GM12878 (cell line): ENCODE results near the gene SMC5. TPM values are rescaled to one million over a fixed set of nuclear protein-coding genes. Genes with fewer than 3 reads are reported as not detected.

ENCODE experiments used
- ATAC-seq: fragments of 200-7000 bp; cut with Tn5 transposase; 3 replicates; pipeline ENCODE4 v1.9.1; 2020; ENCODE audit warnings: mild to moderate bottlenecking, moderate library complexity
- BruUV-seq: library from RNA; stranded (reverse); fragments of 400-500 nt; replicated peaks from 2 replicates; lab custom pipeline; 2021; lab: Mats Ljungman, UMichigan
- CTCF ChIA-PET: fragments of 300-600 bp; sonication (Branson Sonifier 250); formaldehyde crosslinking; extraction: SDS; loops from one replicate; lab custom pipeline; 2021; ENCODE audit warnings: inconsistent platforms; lab: Yijun Ruan, JAX
- POLR2A ChIA-PET: fragments of 350-600 bp; formaldehyde crosslinking; extraction: SDS; loops from one replicate; lab custom pipeline; 2021; ENCODE audit warnings: inconsistent platforms; lab: Charles Lee
- RAD21 ChIA-PET: fragments of 300-600 bp; sonication (Branson Sonifier 250); formaldehyde crosslinking; loops from one replicate; lab custom pipeline; 2023; ENCODE audit warnings: antibody characterized with exemption; ENCODE audit not compliant: unreplicated experiment; lab: Charles Lee
- SMC1A ChIA-PET: fragments of 300-600 bp; sonication (Branson Sonifier 250); formaldehyde crosslinking; loops from one replicate; lab custom pipeline; 2023; ENCODE audit not compliant: unreplicated experiment, uncharacterized antibody; lab: Charles Lee
- DNase-seq: peaks from one replicate; pipeline ENCODE4 v3.0.0-alpha.2; 2011; ENCODE audit warnings: low read depth, low spot score
- FAIRE-seq: peaks from 3 replicates; lab custom pipeline; 2011; peaks lifted over from hg19 to GRCh38; lab: Jason Lieb, UNC
- H2AFZ ChIP-seq: 2 replicates; pipeline ENCODE4 v1.6.0; 2011; ENCODE audit warnings: low read depth, low read length, control low read depth; ENCODE audit not compliant: control insufficient read depth
- H3K27ac ChIP-seq: 2 replicates; pipeline ENCODE4 v1.5.1; 2011; ENCODE audit warnings: control low read depth; ENCODE audit not compliant: control insufficient read depth, insufficient read depth
- H3K27me3 ChIP-seq, 2 experiments: replicated peaks in 1 of 2; 2 replicates each; pipeline versions ENCODE4 v1.6.0 to v1.6.1; 2011; ENCODE audit warnings: low read length in 1 of 2; ENCODE audit not compliant: control insufficient read depth in 2 of 2, insufficient read depth in 2 of 2
- H3K36me3 ChIP-seq, 2 experiments: 2 replicates each; pipeline ENCODE4 v1.5.1; 2011; ENCODE audit warnings: low read length in 1 of 2; ENCODE audit not compliant: control insufficient read depth in 2 of 2, insufficient read depth in 2 of 2
- H3K4me1 ChIP-seq: 2 replicates; pipeline ENCODE4 v1.6.1; 2011; ENCODE audit warnings: mild to moderate bottlenecking, low read length, moderate library complexity, mixed read lengths; ENCODE audit not compliant: control insufficient read depth, insufficient read depth
- H3K4me2 ChIP-seq: 2 replicates; pipeline ENCODE4 v1.6.0; 2011; ENCODE audit warnings: control low read depth; ENCODE audit not compliant: control insufficient read depth, insufficient read depth
- H3K4me3 ChIP-seq: fragments of 200-600 bp; sonication (generic); 2 replicates; pipeline ENCODE4 v1.5.1; 2016
- H3K79me2 ChIP-seq: 2 replicates; pipeline ENCODE4 v1.6.0; 2011; ENCODE audit warnings: low read length; ENCODE audit not compliant: control insufficient read depth, insufficient read depth
- H3K9ac ChIP-seq: 2 replicates; pipeline ENCODE4 v1.8.0; 2011; ENCODE audit warnings: low read length, control low read depth, mixed read lengths; ENCODE audit not compliant: control insufficient read depth, insufficient read depth
- H3K9me3 ChIP-seq: replicated peaks from 3 replicates; pipeline ENCODE4 v1.5.1; 2011; ENCODE audit warnings: mild to moderate bottlenecking, low read length; ENCODE audit not compliant: control insufficient read depth, insufficient read depth
- H4K20me1 ChIP-seq: 2 replicates; pipeline ENCODE4 v1.6.0; 2011; ENCODE audit not compliant: control insufficient read depth, insufficient read depth
- CHD1 ChIP-seq: IDR thresholded peaks from 2 replicates; pipeline ENCODE4 v1.6.1; 2012; ENCODE audit warnings: low read depth, low read length, improper control_type of control experiment
- E2F4 ChIP-seq: IDR thresholded peaks from 2 replicates; pipeline ENCODE4 v1.6.1; 2012; ENCODE audit warnings: low read depth, low read length, improper control_type of control experiment
- ELK1 ChIP-seq: IDR thresholded peaks from 2 replicates; pipeline ENCODE4 v1.6.1; 2012; ENCODE audit warnings: low read depth, low read length, improper control_type of control experiment
- ETV6 ChIP-seq, 2 experiments: fragments of 450-650 bp in 1 of 2; IDR thresholded peaks in 1 of 2; conservative IDR thresholded peaks in 1 of 2; 2 replicates each; pipeline ENCODE4 v1.6.1; 2014; ENCODE audit warnings: antibody characterized with exemption in 1 of 2, borderline replicate concordance in 1 of 2, low read depth in 1 of 2, mild to moderate bottlenecking in 1 of 2, moderate library complexity in 1 of 2
- HDGF ChIP-seq: fragments of 450-650 bp; IDR thresholded peaks from 2 replicates; pipeline ENCODE4 v1.6.1; 2016; ENCODE audit warnings: antibody characterized with exemption
- IRF4 ChIP-seq: IDR thresholded peaks from 2 replicates; pipeline ENCODE4 v1.6.1; 2011; ENCODE audit warnings: low read depth, low read length
- POLR2AphosphoS5 ChIP-seq: IDR thresholded peaks from 2 replicates; pipeline ENCODE4 v1.6.1; 2011; ENCODE audit warnings: mild to moderate bottlenecking, low read length, inconsistent platforms
- WGBS: methylation state at CpG from one replicate; pipeline ENCODE4 v1.1.6; 2016; ENCODE audit warnings: low lambda C conversion rate; ENCODE audit not compliant: insufficient replicate concordance, insufficient coverage; ENCODE audit errors: missing lambda C conversion rate; 5-methylcytosine and 5-hydroxymethylcytosine counted together
- in situ Hi-C: fragments of 300-500 bp; cut with MboI; formaldehyde crosslinking; loops from 9 replicates; pipeline ENCODE4 v1.14.3; 2018; ENCODE audit warnings: mixed read lengths
- intact Hi-C: fragments of 100-400 bp; cut with micrococcal nuclease; formaldehyde crosslinking; loops from one replicate; pipeline ENCODE4 v1.14.2; 2022; ENCODE audit not compliant: unreplicated experiment
- polyA plus RNA-seq, 11 experiments: library from polyadenylated mRNA; depleted of rRNA in 4 of 11; unstranded in 6 of 11; stranded (reverse) in 5 of 11; fragments of >200 nt; fragmentation: Nextera tagmentation in 4 of 11; fragmentation: Illumina TruSeq in 1 of 11; extraction: Ambion mirVana in 4 of 11; extraction: Trizol in 1 of 11; gene quantifications; 1 replicate in 1 of 11; 2 replicates in 10 of 11; pipeline versions ENCODE4 v1.2.1 to v1.2.3, GENCODE V29; 2011 to 2016; ENCODE audit warnings: inconsistent platforms in 2 of 11, missing spikeins in 2 of 11, low read depth in 1 of 11
- total RNA-seq, 4 experiments: library from RNA; depleted of rRNA in 3 of 4; stranded (reverse); fragments of >200 nt in 3 of 4; fragmentation: Illumina TruSeq in 1 of 4; extraction: Trizol in 1 of 4; gene quantifications; 2 replicates each; pipeline versions ENCODE4 v1.2.1 to v1.2.3, GENCODE V29; 2013 to 2021
- TF ChIP-seq, protein P1 (sequence below): IDR thresholded peaks from 2 replicates; pipeline ENCODE4 v1.6.1; 2011; ENCODE audit warnings: borderline replicate concordance, low read depth, mild to moderate bottlenecking, moderate library complexity, low read length; ENCODE audit not compliant: insufficient read depth, poor library complexity, severe bottlenecking

Gene SMC5
- total and polyA plus RNA-seq, 10 of the 15 experiments (the other 5 are each of a cell fraction or from before 2014, with no cell fraction given), result 6.5 to 47.1 (median 22.9) TPM

GRCh38 chr9:70293214-70293613 is 34.4 kb downstream of the SMC5 start (continued):
- no peak for TF ChIP-seq E2F4
- TF ChIP-seq ELK1, result no peak
- TF ChIP-seq HDGF, result no peak

DNA sequence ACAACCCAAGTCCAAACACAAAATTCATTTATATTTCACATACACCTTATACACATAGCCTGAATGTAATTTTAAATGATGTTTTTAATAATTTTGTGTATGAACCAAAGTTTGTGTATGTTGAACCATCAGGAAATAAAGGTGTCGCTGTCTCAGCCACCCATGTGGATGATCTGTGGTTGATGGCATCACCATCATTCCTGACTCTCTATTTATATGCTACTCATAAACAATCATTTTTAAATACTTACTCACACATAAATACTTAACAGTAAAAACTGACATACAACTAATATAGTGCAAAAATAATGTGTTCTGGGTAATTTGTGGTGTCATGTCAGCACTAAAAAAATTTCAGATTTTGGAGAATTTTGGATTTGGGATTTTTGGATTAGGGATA is 38.4 kb downstream of the SMC5 start:
- in situ Hi-C loops (no loop called here), intact Hi-C loops (loop anchor here (5.0 kb wide), 1 partner anchor 35 kb away; no protein-coding TSS in a partner anchor)
- H3K9ac ChIP-seq, result no peak overlapping the region
- no peak overlapping the region for H3K4me3 ChIP-seq
- no peak overlapping the region for H3K27ac ChIP-seq
- H4K20me1 ChIP-seq, result no peaks in the 10 kb centered on the region
- H3K9me3 ChIP-seq, result peaks cover 2% of the 10 kb centered on the region; the same call in 2 of the 3 replicates
- H3K79me2 ChIP-seq, result no peaks in the 10 kb centered on the region
- no peaks in the 10 kb centered on the region for H3K27me3 ChIP-seq
- ChIA-PET SMC1A (no interaction called here), RAD21 (no interaction called here), CTCF (no interaction called here), POLR2A (no interaction called here)
- TF ChIP-seq ETV6 (conservative IDR thresholded peaks at IDR 0.05 in 1 of 2, IDR thresholded peaks at IDR 0.05 in 1 of 2; ENCODE audit: borderline replicate concordance in 1 of 2, low read depth in 1 of 2) (no peak), IRF4 (no peak), CHD1 (no peak), POLR2AphosphoS5 (no peak)
- TF ChIP-seq, protein P1, sequence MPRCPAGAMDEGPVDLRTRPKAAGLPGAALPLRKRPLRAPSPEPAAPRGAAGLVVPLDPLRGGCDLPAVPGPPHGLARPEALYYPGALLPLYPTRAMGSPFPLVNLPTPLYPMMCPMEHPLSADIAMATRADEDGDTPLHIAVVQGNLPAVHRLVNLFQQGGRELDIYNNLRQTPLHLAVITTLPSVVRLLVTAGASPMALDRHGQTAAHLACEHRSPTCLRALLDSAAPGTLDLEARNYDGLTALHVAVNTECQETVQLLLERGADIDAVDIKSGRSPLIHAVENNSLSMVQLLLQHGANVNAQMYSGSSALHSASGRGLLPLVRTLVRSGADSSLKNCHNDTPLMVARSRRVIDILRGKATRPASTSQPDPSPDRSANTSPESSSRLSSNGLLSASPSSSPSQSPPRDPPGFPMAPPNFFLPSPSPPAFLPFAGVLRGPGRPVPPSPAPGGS, result no peak
- no peak for DNase-seq
- 100% methylated on average over 1 of the region's 1 CpG for WGBS
- H3K4me2 ChIP-seq, result no peak overlapping the region
- H2AFZ ChIP-seq, result no peak overlapping the region
- no TSS peak for BruUV-seq
- no peaks in the 10 kb centered on the region for H3K4me1 ChIP-seq
- no peak for ATAC-seq
- peaks cover 1 to 24% of the 10 kb centered on the region in 2 experiments; a peak in 3 of 4 replicates for H3K36me3 ChIP-seq
- no peak for FAIRE-seq
